Upper lobe of left lung (tissue), 4 donors: ENCODE results near the gene THAP12.

ENCODE experiments used
- CTCF ChIP-seq, 6 experiments: fragments of 450-650 bp in 4 of 6; fragments of 200-600 bp in 2 of 6; sonication (generic) in 2 of 6; IDR thresholded peaks; one replicate each; pipeline ENCODE4 v1.5.1; 2016 to 2019; ENCODE audit warnings: antibody characterized with exemption in 6 of 6
- EP300 ChIP-seq, 4 donors: sonication (generic); formaldehyde crosslinking; IDR thresholded peaks; one replicate each; pipeline ENCODE4 v1.5.1; 2017; ENCODE audit warnings: antibody characterized with exemption in 4 of 4, control low read depth in 2 of 4
- POLR2A ChIP-seq, 4 donors: fragments of 450-650 bp; IDR thresholded peaks; one replicate each; pipeline ENCODE4 v1.5.1; 2016 to 2017; ENCODE audit warnings: antibody characterized with exemption in 4 of 4, mild to moderate bottlenecking in 2 of 4
- POLR2AphosphoS5 ChIP-seq, 2 donors: sonication (generic); formaldehyde crosslinking; IDR thresholded peaks; one replicate each; pipeline ENCODE4 v1.5.1; 2017; ENCODE audit warnings: antibody characterized with exemption in 2 of 2

- no peak for TF ChIP-seq CTCF (IDR thresholded peaks at IDR 0.05)
- no peak for TF ChIP-seq POLR2A (IDR thresholded peaks at IDR 0.05)
- TF ChIP-seq POLR2AphosphoS5 (IDR thresholded peaks at IDR 0.05), result no peak
- no peak for TF ChIP-seq EP300 (IDR thresholded peaks at IDR 0.05)
Measured at GRCh38 chr11:76334826-76335389, 46.0 kb downstream of the THAP12 start.
